ENCODE results near the gene OR9G4. TPM values are rescaled to one million over a fixed set of nuclear protein-coding genes. Genes with fewer than 3 reads are reported as not detected.

OR9G4 gene
- polyA plus RNA-seq: not detected

DNA sequence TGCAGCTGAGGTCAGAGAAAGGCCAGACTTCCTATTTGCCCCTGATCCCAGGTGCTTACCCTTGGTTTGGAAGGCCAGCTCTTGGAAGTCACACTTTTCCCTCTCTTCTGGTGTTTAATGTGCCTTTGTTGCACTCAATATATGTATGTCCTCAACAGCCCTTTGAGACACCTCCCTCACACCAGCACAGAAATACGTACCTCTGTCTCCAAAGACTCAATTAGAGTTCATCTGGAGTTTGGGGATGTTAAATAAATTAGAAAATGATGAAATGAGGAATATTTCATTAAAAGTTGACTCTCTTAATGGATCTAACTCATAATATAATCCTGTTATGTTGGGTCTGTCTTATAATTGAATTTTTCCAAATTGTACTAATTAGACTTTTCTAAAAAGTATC lies at the start of gene OR9G4:
TSS of gene OR9G4 (minus strand) at position 101 of the 400 bp plus-strand sequence. CDS start 4,931 bp downstream, outside the sequence.
- 53 to 72% (median 63%) methylated on average over 1 of the region's 1 CpG for WGBS, 3 donors
- no peak within 1 kb of the TSS for H3K27ac ChIP-seq (ENCODE audit: low read depth, low read length)

- no peak overlapping the region for H3K27ac ChIP-seq (ENCODE audit: low read depth, low read length)
- 6 to 17% (median 7%) methylated on average over 6 of the region's 6 CpGs for WGBS, 3 donors
Observed at GRCh38 chr11:56783448-56784041, 35.0 kb upstream of the OR9G4 start.

GRCh38 chr11:56782167-56782847 lies 33.8 kb upstream of the OR9G4 start:
- H3K27ac ChIP-seq (ENCODE audit: low read depth, low read length): no peak overlapping the region
- WGBS, 3 donors: 83 to 87% (median 86%) methylated on average over 10 of the region's 10 CpGs

- no peak overlapping the region for H3K27ac ChIP-seq (ENCODE audit: low read depth, low read length)
Observed at GRCh38 chr11:56776809-56777208, 28.3 kb upstream of the OR9G4 start.

- H3K27ac ChIP-seq (ENCODE audit: low read depth, low read length): no peak overlapping the region
- WGBS, 3 donors: 75 to 81% (median 77%) methylated on average over 4 of the region's 4 CpGs
Observed at GRCh38 chr11:56764976-56765375, 16.5 kb upstream of the OR9G4 start.

GRCh38 chr11:56751480-56751879 lies 3.0 kb upstream of the OR9G4 start:
- H3K27ac ChIP-seq (ENCODE audit: low read depth, low read length): no peak overlapping the region
- WGBS, 3 donors: 82 to 87% (median 85%) methylated on average over 5 of the region's 5 CpGs

GRCh38 chr11:56750190-56750589 lies 1.7 kb upstream of the OR9G4 start:
- no peak overlapping the region for H3K27ac ChIP-seq (ENCODE audit: low read depth, low read length)
- 87 to 89% (median 88%) methylated on average over 5 of the region's 5 CpGs for WGBS, 3 donors

GRCh38 chr11:56740886-56741285 lies 7.6 kb downstream of the OR9G4 start:
- 70 to 77% (median 71%) methylated on average over 4 of the region's 4 CpGs for WGBS, 3 donors
- no peak overlapping the region for H3K27ac ChIP-seq (ENCODE audit: low read depth, low read length)

- no peak overlapping the region for H3K27ac ChIP-seq (ENCODE audit: low read depth, low read length)
- WGBS, 3 donors: 75 to 85% (median 80%) methylated on average over 3 of the region's 3 CpGs
Observed at GRCh38 chr11:56740107-56740506, 8.4 kb downstream of the OR9G4 start.

GRCh38 chr11:56720513-56720912 lies 28.0 kb downstream of the OR9G4 start:
- WGBS, 3 donors: 68 to 75% (median 69%) methylated on average over 4 of the region's 4 CpGs
- H3K27ac ChIP-seq (ENCODE audit: low read depth, low read length): no peak overlapping the region

- 36 to 79% (median 77%) methylated on average over 6 of the region's 6 CpGs for WGBS, 3 donors
- H3K27ac ChIP-seq (ENCODE audit: low read depth, low read length): no peak overlapping the region
Observed at GRCh38 chr11:56716379-56716854, 32.1 kb downstream of the OR9G4 start.

DNA sequence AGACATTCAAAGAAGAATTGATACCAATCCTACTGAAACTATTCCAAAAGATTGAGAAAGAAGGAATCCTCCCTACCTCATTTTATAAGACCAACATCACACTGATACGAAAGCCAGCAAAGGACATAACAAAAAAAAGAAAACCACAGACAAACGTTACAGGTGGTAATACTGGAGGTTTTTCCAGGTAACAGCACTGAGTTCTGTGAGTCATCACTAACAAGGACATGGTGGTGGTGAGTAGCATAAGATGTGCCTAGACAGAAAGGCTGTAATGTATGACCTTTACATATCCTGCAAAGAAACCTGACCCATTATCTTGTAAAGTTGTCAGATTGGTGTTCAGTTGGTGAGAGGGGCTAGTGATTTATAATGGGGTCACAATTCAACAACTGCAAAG lies 34.3 kb downstream of the OR9G4 start:
- H3K27ac ChIP-seq (ENCODE audit: low read depth, low read length): no peak overlapping the region
- WGBS, 3 donors: 67 to 70% (median 70%) methylated on average over 2 of the region's 2 CpGs

DNA sequence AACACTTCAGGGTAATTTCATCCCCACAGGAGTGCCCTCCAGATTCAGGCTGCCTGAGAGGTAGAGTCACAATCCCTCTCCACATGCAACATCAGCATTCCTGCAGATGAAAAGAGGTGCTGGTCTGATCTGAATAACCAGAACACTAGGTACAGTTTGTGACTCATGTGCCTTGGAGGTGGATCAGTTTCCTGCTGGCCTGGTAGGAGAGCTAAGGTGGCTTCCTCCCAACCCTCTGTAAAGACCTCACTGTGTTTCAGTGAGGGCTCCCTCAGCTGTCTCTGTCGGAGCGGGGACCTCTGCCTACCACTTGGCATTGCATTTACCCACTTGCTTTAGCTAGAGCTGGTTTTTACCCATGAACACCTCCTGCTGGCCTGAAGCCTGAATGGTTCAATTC lies 42.0 kb downstream of the OR9G4 start:
- WGBS, 3 donors: 81 to 89% (median 87%) methylated on average over 2 of the region's 2 CpGs
- no peak overlapping the region for H3K27ac ChIP-seq (ENCODE audit: low read depth, low read length)

DNA sequence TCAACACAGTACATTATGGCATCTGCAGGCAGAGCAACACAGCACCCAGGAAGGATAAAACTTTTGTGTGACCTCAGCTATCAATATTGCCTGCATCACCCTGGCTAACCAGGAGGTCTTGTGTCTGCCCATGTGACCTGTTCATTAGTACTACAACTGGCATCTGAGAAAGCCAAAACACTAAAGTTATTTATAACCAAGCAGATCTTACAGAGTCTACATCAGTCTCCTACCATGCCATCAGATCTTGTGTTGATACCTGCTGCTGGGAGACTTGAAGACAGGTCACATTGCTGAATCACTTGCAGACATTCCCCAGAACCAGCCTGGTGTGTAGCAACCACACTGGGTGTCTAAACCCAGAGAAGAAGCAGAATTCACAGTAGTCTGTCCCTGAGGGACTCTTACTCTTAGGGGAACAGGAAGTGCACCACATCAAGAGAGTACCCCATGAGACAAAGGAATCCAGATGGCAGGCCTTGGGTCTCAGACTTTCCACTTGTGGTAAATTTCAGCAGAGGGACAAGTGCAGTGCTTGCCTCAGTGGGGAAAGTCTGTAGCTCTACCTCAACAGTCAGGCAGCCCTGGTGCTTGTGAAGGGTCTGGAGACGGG lies 42.6 kb downstream of the OR9G4 start:
- no peak overlapping the region for H3K27ac ChIP-seq (ENCODE audit: low read depth, low read length)
- 45 to 66% (median 48%) methylated on average over 1 of the region's 1 CpG for WGBS, 3 donors

DNA sequence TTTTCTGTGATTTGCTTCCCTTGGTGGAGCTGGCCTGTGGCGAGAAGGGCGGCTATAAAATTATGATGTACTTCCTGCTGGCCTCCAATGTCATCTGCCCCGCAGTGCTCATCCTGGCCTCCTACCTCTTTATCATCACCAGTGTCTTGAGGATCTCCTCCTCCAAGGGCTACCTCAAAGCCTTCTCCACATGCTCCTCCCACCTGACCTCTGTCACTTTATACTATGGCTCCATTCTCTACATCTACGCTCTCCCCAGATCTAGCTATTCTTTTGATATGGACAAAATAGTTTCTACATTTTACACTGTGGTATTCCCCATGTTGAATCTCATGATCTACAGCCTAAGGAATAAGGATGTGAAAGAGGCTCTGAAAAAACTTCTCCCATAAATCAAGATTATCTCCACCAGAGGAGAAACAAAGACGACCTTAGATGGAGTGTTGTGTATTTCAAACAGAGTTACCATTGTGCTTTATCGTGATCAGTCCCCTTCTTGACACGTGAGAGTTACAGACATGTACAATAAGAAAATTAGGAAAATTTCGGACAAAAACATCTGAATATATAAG lies 47.5 kb downstream of the OR9G4 start:
- WGBS, 3 donors: 57 to 68% (median 68%) methylated on average over 8 of the region's 8 CpGs
- no peak overlapping the region for H3K27ac ChIP-seq (ENCODE audit: low read depth, low read length)

GRCh38 chr11:56700242-56700913 lies 48.1 kb downstream of the OR9G4 start:
- no peak overlapping the region for H3K27ac ChIP-seq (ENCODE audit: low read depth, low read length)
- WGBS, 3 donors: 52 to 60% (median 57%) methylated on average over 10 of the region's 10 CpGs

DNA sequence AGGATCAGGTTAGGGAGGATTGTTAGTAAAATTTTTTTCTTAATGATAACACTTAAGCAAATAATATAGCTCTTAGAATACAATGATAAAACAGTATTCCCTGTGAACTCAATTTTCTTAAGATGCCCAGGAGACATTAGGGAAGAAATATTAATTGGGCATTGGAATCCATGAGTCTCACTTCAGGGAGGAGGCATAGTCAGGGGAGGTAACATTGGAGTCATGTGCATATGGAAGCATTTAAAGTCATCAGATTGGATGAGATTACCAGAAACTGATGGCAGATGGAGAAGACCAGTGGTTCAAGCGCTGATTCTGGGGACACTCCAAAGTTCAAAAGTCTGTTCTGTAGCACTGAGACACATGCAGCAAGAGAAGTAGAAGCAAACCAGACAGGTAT lies 49.7 kb downstream of the OR9G4 start, which contains the start of gene OR9G1:
TSS of gene OR9G1 (plus strand) at position 301 of the 400 bp plus-strand sequence. CDS start 1,293 bp downstream, outside the sequence.
- 81 to 93% (median 89%) methylated on average over 1 of the region's 1 CpG for WGBS, 3 donors
- H3K27ac ChIP-seq (ENCODE audit: low read depth, low read length): no peak within 1 kb of the TSS

DNA sequence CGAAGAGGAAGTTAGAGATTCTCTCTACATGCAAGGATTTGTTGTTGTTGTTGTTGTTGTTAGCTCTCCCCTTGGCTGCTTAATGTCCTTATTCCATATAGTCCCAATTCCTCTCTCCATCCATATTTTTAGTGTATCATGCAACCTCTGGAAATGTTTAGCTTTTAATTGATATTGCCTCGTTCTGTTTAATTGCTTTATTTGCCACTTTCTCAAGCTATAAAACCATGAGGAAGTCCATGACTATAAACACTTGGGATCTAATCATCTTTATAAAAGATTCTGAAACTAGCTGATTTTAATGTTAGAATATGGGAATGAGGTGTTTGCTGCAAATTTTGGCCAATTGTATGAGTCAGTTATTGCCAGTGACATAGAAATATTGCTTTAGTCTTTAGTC lies 55.1 kb downstream of the OR9G4 start:
- no peak overlapping the region for H3K27ac ChIP-seq (ENCODE audit: low read depth, low read length)
- 67 to 84% (median 81%) methylated on average over 2 of the region's 2 CpGs for WGBS, 3 donors

Measured in adipose tissue (tissue), 3 donors.